D721Med (cell line): ENCODE data around the gene CSNK1A1.
"Not testable (repeated sequence)": the region's sequence is repeated elsewhere in the genome, so short reads cannot be mapped to it uniquely, and the experiment has no call there.

ENCODE experiments used
- DNase-seq: peaks from one replicate; pipeline ENCODE4 v3.0.0; 2011; ENCODE audit warnings: low spot score; ENCODE audit not compliant: insufficient read length
- FAIRE-seq: peaks from 2 replicates; lab custom pipeline; 2011; peaks lifted over from hg19 to GRCh38; lab: Jason Lieb, UNC
- CTCF ChIP-seq: IDR thresholded peaks from 2 replicates; pipeline ENCODE4 v1.5.1; 2012; ENCODE audit warnings: mild to moderate bottlenecking, control low read depth; ENCODE audit not compliant: insufficient read depth; ENCODE audit errors: missing control alignments

CSNK1A1 gene

GRCh38 chr5:149572576-149573231, 21.5 kb upstream of the CSNK1A1 start:
- DNase-seq (no peak), FAIRE-seq (no peak)

GRCh38 chr5:149572170-149572569, 20.9 kb upstream of the CSNK1A1 start:
- DNase-seq (no peak), FAIRE-seq (no peak)
- TF ChIP-seq CTCF = no peak

More at GRCh38 chr5:149572576-149573231, 21.5 kb upstream of the CSNK1A1 start:
- no peak for TF ChIP-seq CTCF

GRCh38 chr5:149567226-149567625, 16.0 kb upstream of the CSNK1A1 start:
- TF ChIP-seq CTCF = no peak
- DNase-seq = no peak
- FAIRE-seq = no peak

- not testable (repeated sequence) for DNase-seq
- FAIRE-seq = peak; percentile 90
- peak; percentile 83 for TF ChIP-seq CTCF
Measured at GRCh38 chr5:149564542-149565140, 13.4 kb upstream of the CSNK1A1 start.

- DNase-seq = no peak
- FAIRE-seq = no peak
- no peak for TF ChIP-seq CTCF
Measured at GRCh38 chr5:149563466-149563865, 12.2 kb upstream of the CSNK1A1 start.

- DNase-seq (no peak), FAIRE-seq (no peak)
- TF ChIP-seq CTCF = no peak
Measured at GRCh38 chr5:149561848-149562247, 10.6 kb upstream of the CSNK1A1 start.

- TF ChIP-seq CTCF = no peak
- no peak for FAIRE-seq
- DNase-seq = no peak
Measured at GRCh38 chr5:149559706-149560105, 8.5 kb upstream of the CSNK1A1 start.
